GM21526 (cell line): ENCODE measurements around the gene BRWD1.
A peak's percentile ranks its signal among the peaks of the same experiment; 100 is the strongest.

Experiments used
- ATAC-seq: cut with Tn5 transposase; IDR thresholded peaks from one replicate; pipeline ENCODE4 v1.9.1; 2021; ENCODE audit warnings: moderate library complexity; ENCODE audit not compliant: unreplicated experiment, low FRiP score

BRWD1 gene

DNA sequence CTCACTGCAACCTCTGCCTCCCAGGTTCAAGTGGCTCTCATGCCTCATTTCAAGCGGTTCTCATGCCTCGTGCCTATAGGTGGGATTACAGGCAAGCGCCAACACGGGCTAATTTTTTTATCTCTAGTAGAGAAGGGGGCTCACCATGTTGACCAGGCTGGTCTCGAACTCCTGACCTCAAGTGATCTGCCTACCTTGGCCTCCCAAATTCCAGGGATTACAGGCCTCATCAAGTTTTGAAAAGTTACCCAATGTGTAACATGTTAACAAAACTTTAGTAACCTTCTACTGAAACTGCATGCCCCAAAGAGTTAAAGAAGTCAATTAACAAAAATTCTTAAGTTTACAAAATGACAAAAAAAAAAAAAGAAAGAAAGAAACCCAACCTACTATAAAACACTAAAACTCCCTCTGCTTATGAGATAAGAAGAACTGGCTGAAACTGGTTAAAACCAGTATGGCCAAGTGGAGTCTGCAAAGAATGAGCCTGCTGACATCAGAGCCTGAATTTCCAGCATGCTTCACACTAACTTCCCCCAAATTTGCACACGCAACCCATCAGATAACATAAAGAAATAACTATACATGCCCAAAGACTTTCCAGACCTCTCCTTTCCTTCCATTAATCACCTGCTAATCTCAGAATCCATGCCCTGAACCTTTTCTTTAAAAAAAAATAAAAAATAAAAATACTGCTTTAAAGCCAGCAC, 104.7 kb downstream of the BRWD1 start:
- ATAC-seq = no peak

DNA sequence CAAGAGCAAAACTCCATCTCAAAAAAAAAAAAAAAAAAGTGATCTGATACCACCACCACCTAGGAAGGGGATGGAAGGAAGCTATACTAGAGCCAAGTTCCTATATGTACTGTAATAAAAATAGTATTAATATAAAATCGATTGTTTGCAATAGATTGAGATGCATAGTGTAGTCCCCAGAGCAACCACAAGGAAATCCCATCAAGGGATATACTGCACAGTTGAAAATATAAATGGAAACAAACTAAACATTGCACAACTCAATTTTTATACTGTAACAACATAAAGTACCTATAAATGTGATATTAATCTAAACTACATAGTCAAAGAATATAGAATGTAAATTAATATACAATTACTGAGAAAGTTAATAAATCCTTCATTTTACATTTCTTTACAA, 109.3 kb downstream of the BRWD1 start:
- no peak for ATAC-seq

DNA sequence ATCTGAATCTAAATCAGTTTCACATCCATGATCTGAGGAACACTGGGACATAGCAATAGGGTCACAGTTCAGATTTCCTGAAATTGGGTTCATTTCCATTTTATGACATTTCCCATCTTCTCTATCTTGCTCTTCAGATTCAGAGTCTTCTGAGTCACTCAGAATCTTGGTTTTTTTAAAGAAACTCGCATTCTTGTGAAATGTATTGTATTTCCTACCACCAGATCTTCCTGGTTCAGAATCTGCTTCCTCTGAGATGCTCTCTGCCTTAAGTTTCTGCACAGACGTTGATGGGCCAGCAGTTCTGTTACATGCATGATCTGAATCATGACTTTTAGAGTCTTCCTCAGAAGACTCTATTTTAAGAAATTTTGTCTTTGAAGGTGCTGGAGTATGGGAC, 114.6 kb downstream of the BRWD1 start:
- ATAC-seq = no peak

DNA sequence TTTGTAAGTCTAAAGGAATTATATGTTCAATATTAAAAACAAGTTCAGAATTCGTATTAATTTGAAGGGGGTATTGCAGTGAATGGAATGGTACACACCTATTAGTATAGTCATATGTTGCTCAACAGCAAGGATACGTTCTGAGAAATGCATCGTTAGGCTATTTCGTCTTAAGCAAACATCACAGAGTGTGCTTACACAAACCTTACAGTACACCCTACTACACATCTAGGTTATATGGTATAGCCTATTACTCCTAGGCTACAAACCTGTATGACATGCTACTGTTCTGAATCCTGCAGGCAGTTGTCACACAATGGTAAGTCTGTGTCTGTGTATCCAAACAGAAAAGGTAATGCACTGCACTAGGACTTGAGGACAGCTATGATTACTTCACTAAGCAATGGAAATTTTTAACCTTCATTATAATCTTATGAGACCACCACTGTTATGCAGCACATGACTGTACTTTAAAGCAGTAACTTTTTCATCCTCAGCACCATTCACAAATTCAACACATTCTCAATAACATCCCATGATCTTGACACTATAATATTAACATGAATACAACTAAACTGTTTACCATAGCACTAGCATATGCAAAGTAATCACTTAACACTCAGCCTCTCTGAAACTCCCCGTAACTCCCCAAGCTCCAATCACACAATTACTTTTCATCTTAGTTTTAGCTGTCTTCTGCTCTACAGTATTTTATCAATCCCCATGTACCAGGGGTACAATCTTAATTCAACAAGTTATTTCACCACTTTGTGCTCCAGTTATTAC, 115.8 kb downstream of the BRWD1 start:
- no peak for ATAC-seq

DNA sequence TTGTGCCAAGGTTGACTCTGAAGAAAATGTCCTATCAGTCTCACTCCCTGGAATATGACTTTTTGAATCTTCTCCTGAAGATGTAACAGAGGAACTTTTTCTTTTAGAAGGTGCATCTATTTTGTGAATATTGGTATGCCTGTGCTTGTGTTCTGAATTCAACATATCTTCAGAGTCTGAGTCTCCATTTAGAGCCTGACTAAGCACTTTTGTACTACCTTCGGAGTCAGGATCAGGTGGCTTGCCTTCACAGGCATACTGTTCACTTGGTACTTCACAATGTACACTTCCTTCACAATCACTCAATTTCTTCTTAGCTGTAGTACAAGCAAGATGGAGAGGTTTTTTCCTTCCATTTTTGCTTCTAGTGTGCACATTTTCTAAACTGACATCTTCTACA, 116.6 kb downstream of the BRWD1 start:
- no peak for ATAC-seq

DNA sequence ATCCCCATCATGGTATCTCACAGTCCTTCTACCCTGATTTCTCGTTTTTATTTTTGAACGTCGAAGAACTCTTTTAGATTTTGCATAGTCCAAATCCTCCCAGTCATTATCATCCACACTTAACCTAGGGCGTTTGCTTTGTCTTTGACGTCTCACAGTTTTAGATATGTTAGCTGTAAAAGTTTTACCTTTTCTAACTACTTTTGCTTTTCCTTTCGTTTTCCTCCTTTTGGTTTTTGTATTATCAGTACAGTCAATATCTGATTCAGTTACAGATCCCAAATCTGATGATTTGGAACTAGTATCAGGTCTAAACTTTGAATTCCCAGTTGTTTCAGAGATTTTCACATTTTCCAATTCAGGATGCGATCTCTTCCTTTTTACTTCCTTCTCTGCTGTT, 117.1 kb downstream of the BRWD1 start:
- no peak for ATAC-seq

DNA sequence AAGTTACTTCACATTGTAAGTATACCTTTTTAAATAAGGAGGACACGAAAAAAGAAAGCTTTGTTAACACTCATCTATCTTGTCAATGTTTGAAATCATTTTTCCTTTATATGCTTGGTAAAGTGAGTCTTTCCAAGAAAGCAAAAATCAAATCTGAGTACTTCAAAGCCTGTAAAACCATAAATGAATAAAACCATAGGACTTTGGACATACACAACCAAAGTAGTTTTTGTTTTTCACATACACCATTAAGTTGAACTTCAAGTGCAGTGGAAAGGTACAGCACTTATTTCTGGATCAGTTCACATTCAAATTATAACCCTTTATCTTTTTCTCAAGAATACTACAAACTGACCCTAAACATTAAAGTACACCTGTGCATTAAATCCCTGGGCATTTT, 120.1 kb downstream of the BRWD1 start:
- ATAC-seq = no peak

DNA sequence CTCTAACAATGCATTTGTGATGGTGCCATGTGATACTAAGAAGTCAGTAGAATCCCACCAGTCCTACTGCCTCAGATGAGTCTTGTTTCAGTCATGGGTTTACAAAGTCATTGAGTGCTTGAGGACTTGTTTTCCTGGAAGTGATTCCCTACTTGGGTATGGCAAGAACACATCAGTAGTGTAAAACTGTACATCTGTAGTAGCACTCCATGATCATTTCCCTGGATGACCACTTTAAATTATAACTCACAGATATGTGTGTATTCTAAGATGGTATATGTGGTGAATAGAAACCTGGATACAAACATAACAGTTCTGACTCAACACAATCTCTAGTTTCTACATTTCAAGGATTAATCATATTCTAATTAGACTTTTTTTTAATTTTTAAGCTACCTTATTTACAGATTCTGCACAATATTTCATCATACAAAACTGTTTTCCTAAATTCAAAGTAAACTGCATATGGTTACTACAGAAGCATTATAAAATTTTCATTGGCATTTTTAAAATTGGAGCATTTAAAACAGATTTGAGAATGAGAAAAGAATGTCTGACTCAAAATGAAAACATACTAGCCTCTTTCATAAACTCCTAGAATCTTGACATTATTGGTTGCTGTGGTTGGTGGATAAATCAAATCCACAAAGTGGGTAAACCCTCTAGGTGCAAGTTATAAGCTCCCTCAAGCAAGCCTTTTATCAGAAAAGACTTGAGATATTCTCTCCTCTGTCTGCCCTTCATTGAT, 123.4 kb downstream of the BRWD1 start:
- ATAC-seq = no peak

DNA sequence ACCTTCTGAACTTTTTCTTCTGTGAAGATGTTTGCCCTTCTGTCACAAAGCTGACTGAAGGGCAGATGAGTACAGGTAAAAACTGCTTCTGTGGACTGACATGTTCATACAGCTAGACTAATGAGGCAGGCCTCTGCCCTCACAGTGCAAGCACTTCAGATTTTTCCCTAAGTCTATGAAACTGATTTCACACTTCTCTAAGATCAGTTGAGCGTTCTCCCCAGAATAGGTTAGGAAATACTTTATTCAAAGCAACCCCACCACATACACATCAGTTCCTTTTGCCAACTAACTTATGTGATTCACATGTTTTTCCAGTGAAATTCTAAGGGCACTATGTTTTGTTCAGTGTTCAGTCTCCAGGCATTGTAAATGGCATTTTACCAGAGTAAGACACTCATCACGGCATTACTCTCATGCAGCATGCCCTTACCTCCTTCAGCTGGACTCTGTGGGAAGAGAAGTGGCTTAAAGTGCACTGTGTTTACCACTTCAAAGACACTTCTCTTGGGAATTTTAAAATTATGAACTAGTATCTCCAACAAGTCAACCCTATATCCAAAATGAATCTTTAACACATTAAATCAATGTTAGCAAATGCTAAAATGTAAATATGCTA, 124.8 kb downstream of the BRWD1 start:
- no peak for ATAC-seq

DNA sequence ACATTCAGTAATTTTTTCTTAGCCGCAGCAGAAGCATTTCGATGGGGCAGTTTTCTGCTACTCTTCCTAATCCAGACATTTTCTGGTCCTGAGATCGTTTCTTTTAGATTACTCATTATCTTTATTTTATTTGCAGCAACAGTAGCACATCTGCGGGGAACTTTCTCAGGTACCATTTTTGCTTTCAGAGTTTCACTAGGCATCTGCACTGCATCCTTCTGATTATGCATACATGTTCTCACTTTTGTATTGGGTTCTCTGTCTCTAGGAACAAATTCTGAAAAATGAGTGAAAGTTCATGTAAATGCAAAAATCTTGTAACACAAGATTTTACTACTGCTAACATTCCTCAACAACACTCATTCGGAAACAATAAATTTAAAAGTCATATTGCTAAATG, 126.3 kb downstream of the BRWD1 start:
- no peak for ATAC-seq

DNA sequence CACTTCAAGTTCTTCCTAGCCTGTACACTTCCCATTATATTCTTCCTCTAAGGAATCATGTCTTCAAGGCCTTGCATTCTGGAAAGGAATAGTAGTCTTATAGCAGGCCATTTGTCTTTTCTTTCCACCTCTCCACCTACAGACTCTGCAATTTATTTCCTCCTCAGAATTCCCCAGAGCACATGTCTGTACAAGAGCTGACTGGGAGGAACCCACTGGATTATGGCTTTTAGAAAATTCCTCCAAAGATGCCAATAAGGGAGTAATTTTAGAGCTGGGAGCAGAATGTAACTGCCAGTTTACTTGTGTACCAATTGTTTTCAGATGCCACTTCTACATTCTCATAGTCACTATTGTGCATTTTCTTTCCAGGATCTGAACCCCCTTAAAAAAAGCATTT, 126.8 kb downstream of the BRWD1 start:
- ATAC-seq = no peak

DNA sequence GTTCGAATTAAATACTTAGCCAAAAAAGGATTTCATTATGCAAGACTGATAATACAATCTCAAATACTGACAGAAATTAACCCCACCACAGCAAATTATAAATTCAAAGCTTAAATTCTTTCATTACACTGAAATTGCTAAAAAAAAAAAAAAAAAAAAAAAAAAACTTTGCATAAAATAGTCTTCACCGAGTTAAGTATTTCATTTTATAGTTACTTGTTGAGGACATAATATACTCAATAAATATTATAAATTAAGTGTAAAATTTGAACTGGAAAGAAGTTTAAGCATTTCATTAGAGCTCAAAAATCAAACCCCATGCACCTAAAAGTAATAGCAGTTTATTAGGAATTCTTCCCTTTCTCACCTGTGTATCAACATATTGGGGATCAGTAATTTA, 128.3 kb downstream of the BRWD1 start:
- no peak for ATAC-seq

DNA sequence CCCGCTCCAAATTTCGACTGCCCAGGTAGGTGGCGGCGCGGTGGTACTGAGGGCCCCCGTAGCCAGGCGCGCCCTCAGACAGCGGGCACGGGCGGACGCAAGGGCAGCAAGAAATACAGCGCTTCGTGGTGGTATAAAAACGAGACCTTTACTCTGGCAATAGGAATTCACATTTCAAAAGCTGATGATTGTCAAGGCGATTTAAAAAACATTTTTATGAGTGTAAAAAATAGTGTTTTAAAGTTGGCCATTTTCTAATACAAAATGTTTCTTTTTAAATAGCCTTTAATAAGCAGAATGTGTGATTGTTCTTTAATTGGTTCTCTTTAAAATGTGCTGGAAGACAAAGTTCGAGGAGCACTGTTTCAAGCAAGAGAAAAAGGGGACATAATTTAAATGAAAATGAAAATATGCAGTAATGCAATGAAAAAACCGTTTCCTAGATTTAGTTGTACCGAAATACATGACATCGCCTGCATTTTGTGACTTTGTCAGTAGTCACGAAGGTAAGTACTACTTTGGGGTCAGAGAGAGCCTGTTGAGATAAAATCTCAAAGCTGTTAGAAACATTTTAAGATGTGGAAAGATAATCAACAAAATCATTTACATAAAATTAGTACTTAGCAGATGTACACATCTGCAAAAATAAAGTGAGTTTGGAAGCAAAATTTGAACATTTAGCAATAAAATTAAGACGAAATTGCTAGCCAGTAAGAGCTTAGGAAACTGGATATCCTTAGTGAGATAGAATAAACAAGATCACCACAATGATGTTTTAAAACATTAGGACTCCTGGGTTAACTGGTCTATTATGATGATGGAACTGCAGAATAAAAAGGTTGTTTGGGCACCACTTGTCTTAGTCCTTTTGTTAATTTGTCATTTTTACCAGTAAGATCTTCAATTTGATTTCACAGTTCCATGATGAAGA, 129.1 kb downstream of the BRWD1 start:
- no peak for ATAC-seq

DNA sequence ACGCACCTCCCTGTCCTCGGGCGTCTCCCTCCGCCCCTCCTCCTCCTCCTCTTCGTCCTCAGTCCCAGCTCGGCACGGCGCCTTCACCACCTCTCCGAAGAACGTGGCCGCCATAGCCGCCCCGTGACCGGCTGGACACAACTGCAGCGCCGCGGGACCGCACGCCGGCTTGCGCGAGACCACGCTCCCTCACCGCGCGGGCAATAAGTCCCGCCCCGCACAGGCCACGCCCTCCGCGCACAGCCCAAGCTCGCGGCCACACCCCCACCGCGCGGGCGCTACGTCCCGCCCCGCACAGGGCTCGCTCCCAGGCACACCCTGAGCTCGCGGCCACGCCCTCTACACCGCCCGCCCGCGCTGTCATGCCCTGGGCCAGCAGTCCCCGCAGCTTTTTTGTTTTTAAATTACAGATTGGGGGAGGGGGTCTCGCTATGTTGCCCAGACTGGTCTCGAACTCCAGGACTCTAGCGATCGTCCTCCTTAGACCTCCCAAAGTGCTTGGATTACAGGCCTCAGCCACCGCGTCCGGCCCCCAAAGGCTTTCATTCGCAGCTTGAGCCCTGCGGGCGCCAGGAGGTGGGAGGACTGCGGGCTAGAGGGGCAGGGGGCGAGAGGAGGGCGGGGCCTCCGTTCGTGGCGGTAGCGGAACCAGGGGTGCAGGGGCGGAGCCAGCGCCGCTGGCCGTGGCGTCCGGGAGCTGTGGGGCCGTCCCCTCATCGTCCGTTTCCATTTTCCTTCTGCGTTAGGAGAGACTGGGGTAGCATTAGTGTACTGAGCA, 130.0 kb downstream of the BRWD1 start, which contains the start of gene PSMG1:
Gene PSMG1 (minus strand): TSS at position 180 of the 778 bp plus-strand sequence. CDS start 66 bp downstream, at position 114.
- ATAC-seq = peak; percentile 84

DNA sequence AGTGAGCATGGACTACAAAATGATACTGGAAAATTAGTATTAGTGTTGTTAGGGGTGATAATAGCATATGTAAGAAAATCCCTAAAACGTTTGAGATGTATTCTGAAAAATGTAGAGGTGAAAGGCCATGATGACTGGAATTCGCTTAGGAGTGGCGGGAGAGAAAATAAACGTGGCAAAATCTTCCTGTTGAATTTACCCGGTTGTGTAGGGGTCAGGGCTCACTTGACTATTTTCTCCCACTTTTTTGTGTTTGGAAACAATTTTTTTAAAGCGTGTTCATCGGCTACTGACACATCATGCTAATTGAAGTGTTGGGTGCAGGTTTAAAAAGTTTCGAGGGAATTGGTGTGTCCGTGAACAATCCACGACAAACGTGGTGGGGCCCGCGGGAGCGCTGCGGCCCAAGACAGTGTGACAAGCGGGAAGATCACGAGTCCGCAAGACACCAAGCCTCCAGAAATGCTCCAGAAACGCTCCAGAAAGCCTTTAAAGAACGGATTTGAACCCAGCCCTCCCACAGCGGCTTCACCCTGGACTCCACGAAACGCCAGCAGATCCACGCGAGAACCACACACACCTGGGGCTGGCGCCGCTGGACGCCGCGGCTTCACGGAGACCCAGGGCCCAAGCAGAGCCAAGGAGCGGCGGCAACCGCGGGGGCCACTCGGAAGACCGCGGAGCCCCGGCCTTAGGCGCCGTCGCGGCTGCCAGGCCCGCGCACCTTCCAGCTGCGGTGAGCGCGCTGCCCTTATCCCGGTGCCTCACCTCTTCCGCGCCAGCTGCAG, 130.8 kb downstream of the BRWD1 start:
- ATAC-seq = no peak

DNA sequence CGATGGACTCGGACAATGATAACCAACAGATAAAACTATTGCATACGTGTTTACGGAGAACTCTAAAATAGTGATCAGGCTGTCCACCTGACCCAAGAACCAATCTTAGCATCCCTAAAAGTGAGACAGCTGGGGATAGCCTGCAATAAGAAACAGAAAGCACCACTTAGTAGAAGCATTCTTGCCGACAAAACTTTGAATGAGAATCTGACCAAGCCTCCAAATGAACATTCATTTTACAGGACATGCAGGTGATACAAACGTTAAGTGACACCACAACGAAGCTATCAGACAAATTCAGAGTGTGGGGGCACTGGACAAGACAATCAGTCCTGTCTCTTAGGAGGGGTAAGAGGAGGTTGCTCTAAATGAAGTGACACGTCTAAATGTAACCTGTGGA, 131.4 kb downstream of the BRWD1 start:
- no peak for ATAC-seq

DNA sequence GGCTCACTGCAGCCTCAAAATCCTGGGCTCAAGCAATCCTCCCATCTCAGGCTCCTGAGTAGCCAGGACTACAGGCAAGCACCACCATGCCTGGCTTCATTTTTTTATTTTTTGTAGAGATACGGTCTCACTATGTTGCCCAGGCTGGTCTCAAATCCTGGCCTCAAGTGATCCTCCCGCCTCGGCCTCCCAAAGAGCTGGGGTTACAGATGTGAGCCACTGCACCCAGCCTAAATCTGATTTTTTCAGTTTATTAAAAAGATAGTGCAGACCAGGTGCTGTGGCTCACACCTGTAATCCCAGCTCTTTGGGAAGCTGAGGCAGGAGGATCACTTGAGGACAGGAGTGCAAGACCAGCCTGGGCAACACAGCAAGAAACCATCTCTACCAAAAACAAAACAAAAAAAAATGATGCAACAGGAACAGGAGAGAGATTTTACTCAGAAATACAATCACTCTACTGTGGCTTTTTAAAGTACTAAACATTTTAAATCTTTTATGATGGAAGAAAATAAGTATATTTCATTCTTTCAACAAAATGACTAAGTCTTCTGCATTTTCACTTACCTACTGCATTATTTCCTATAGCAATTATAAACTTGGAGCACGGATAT, 132.1 kb downstream of the BRWD1 start:
- ATAC-seq = no peak

DNA sequence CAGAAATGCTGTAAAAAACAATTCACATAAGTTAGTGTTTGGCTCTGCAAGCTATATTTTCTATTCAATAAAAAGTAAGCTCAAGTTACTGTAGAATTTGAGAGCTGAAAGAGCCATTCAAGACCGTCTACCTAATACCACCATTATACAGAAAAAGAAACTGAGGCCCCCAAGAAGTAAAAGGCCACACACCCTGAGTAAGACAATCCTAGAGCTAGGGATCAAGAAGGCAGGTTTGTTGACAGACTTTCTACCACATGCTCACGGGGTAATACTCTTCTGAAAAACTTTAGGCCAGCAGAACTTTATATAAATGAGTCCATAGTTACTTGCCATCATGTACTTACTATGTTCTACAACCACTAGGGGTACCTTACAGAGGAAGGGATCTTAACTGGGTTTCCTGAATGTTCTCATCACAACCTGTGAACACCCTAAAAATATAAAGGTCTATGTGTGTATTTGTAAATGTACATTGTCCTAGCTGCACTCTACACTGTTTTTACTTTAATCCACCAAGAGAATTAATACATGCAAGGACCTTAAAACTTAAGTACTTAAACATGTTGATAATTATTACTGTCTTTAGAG, 132.9 kb downstream of the BRWD1 start:
- no peak for ATAC-seq
